Measurements from ENCODE around the gene PTPN7.
A peak's percentile ranks its signal among the peaks of the same experiment; 100 is the strongest.

The PTPN7 gene

DNA sequence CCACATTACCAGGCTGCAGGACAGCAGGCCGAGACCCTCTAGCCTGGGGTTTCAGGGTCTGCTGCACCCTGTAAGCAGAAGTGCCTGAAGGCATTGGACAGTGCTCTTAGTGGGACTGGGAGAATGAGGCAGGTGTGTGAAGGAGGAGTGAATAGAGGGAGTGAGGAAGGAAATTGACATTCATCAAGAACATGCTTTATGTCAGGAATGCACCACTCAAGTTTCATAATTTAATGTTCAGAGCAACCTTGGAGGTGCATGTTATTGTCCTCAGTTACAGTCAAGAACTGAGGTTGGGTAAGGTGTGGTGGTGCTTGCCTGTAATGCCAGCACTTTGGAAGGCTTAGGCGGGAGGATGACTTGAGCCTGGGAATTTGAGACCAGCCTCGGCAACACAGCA is 49.4 kb downstream of the PTPN7 start:
- no peak overlapping the region for H3K27ac ChIP-seq
- no peak for TF ChIP-seq ZFX (IDR thresholded peaks at IDR 0.05)
- TF ChIP-seq, protein P1, sequence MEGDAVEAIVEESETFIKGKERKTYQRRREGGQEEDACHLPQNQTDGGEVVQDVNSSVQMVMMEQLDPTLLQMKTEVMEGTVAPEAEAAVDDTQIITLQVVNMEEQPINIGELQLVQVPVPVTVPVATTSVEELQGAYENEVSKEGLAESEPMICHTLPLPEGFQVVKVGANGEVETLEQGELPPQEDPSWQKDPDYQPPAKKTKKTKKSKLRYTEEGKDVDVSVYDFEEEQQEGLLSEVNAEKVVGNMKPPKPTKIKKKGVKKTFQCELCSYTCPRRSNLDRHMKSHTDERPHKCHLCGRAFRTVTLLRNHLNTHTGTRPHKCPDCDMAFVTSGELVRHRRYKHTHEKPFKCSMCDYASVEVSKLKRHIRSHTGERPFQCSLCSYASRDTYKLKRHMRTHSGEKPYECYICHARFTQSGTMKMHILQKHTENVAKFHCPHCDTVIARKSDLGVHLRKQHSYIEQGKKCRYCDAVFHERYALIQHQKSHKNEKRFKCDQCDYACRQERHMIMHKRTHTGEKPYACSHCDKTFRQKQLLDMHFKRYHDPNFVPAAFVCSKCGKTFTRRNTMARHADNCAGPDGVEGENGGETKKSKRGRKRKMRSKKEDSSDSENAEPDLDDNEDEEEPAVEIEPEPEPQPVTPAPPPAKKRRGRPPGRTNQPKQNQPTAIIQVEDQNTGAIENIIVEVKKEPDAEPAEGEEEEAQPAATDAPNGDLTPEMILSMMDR (conservative IDR thresholded peaks at IDR 0.05) = no peak

DNA sequence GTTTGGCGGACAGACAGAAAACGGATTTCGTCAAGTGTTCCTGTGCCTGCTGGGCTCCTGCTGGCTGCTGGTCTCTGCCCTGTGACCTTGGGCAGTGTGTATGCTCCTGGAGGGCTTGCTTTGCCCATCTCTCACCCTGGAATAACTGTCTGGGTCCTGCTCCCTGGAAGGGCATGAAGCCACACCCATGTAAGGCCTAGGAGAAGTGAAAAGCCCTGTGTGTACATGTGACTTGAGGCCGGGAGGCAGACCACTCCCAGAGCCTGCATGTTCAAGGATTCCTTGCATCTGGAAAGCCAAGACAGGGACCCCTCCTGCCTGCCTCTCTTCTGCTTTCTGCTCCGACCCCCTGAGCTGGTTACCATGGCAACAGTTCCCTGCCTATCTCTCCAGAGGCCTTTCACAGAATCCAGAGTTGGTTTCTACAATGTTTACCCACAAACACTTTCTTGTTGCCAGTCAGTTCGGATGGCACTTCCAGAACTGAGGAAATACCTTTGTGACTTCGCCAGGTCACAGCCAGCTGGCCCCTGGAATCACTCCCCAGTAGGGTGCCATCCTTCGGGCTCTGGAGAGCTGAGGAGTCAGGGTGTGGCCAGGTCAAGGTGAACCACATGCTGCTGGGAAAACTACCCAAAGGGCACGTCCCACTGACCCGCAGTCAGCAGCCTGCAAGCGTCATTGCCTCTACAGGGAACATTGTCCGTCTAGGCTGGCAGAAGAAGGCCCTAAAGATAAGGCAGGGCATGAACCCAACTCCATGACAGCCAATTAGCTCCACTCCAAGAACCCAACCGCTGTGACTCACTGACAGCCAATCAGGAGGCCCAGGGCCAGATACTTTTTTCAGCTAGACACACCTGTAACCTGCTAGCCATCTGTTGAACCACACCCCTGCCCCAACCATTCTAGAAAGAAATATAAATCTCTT is 52.3 kb downstream of the PTPN7 start:
- TF ChIP-seq, protein P1 (conservative IDR thresholded peaks at IDR 0.05) = no peak
- TF ChIP-seq ZFX (IDR thresholded peaks at IDR 0.05) = no peak
- H3K27ac ChIP-seq = peak overlapping the region; percentile 36

DNA sequence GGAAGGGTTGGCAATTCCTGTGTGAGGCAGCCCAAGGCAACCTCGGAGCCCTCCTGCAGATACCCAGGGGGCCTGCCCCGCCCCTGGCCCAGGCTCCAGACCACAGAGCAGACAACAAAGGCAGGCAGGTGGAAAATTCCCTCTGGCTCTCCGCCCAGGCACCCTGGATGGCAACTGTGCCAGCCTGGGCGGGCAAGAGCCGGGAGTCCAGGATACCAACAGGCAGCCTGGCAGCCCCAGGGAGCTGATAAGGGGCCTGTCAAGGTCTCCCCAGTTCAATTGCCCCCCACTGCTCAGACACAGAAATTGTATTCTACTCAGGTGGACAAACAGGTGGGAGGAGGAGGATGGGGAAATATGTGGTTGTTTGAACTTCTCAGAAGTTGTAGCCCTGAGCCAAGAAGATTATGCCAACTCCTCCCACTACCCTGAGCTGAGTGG is 53.1 kb downstream of the PTPN7 start:
- TF ChIP-seq, protein P1 (conservative IDR thresholded peaks at IDR 0.05) = no peak
- no peak for TF ChIP-seq ZFX (IDR thresholded peaks at IDR 0.05)

DNA sequence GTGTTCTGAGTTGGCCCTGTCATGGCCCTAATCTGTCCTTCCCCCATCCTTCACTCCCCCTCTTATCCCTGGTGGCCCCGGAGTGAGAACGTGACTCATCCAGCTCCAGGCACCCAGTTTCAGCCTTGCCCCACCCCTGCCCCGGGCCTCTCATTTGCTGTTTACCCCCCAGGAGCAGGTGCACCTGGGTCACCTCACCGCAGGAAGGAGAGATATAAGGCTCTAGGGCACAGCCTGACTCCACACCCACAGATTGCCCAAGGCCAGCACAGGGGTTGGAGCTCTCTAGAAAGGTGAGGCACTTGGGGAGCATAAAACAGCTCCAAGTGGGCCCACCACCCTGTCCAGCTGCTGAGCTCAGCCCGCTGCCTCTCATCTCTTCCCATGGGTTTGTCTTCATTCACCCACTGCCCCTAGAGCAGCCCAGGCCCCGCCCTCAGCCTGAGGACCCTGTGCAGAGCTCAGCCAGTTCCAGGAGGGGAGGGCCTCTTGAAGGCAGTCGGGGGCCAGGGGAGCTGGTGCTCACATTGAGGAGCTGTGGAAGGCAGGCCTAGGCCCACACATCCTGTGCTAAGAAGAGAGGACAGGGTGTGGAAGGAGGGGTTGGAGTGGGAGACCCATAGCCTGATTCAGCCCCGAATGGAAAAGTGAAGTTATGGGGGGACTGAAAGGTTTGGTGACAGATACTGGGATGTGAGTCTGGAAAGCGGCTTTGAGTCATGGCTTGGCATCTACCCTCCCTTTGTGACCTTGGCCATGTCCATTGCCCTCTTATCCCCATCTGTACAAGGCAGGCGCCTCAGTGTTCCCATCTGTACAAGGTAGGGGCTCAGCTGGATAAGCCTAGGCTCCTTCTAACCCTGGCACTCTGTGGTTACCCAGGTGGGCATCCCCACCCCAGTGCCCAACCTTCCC is 53.8 kb downstream of the PTPN7 start:
- peak overlapping the region; percentile 36 for H3K27ac ChIP-seq
- no peak for TF ChIP-seq ZFX (IDR thresholded peaks at IDR 0.05)
- TF ChIP-seq, protein P1 (conservative IDR thresholded peaks at IDR 0.05) = no peak

More for the DNA sequence above, 53.1 kb downstream of the PTPN7 start:
- peak overlapping the region; percentile 36 for H3K27ac ChIP-seq

DNA sequence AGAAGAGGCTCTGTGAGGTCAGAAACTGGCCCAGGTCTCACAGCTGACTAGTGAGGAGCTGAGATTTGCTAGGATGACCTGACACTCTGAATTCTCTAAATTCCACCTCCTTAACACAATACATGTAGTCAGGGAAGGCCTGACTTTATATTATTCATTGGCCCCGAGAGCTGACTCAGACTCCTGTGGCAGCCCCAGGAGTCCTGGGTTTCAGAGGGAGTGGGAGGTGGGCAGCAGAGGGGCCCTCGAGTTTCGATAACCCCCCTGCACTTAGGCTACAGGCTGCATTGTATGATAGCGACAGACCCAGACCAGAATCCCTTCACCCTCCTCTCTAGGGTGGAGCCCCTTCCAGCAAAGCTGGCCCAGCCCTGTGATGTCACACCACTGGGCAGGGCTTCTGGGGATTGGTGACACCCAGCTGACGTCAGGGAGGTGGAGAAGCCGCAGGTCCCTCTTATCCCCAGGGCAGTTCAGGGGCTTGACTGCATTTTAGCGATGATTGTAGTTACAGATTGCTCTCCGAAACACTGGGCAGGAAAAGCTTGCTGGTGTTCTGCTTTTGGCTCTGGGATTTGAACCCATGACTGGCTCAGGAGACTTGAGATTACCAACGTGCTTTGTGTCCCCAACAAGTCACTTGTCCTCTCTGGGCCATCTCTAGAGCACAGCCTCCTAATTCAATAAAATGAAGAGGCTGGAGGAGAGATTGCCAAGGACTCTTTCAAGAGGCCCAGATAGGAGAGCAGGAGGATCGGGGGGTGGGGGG is 54.6 kb downstream of the PTPN7 start:
- H3K27ac ChIP-seq = no peak overlapping the region
- no peak for TF ChIP-seq ZFX (IDR thresholded peaks at IDR 0.05)
- TF ChIP-seq, protein P1 (conservative IDR thresholded peaks at IDR 0.05) = no peak

DNA sequence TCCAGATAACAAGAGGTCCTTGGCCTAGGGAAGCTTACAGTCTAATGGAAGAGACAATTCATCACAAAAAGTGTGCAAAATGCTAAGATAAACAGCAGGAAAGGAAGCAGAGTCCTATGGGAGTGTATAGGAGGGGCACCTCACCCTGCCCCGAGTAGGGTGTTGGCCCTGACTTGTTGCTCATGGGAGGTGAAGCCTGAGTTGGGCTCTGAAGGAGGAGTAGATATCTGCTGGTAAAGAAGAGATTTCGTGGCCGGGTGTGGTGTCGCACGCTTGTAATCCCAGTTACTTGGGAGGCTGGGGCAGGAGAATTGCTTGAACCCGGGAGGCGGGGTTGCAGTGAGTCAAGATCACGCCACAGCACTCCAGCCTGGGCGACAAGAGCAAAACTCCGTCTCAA is 56.3 kb downstream of the PTPN7 start:
- H3K27ac ChIP-seq = no peak overlapping the region
- TF ChIP-seq, protein P1 (conservative IDR thresholded peaks at IDR 0.05) = no peak
- no peak for TF ChIP-seq ZFX (IDR thresholded peaks at IDR 0.05)

All from C4-2B (cell line).